Activated CD4-positive, alpha-beta T cell treated with anti-CD3 and anti-CD28 coated beads, Interleukin-2, amount 10 ng/mL, durations not matched to agents 7 days and 5 days (primary cell): Measurements from ENCODE around the gene SH3BGRL3. TPM values are rescaled to one million over a fixed set of nuclear protein-coding genes. Genes with fewer than 3 reads are reported as not detected.
"Not testable (repeated sequence)": the region's sequence is repeated elsewhere in the genome, so short reads cannot be mapped to it uniquely, and the experiment has no call there.

ENCODE experiments used
- CTCF ChIA-PET: fragments of 350-600 bp; sonication (Branson Sonifier 250); formaldehyde crosslinking; loops from one replicate; lab custom pipeline; 2021; ENCODE audit warnings: antibody characterized with exemption; lab: Charles Lee
- POLR2A ChIA-PET: fragments of 350-600 bp; sonication (Branson Sonifier 250); formaldehyde crosslinking; loops from one replicate; lab custom pipeline; 2021; ENCODE audit warnings: antibody characterized with exemption; lab: Charles Lee
- DNase-seq: peaks from one replicate; pipeline ENCODE4 v3.0.0-alpha.2; 2020
- H3K27ac Mint-ChIP-seq: one replicate; pipeline ENCODE4 v1.8.0; 2021; ENCODE audit warnings: mild to moderate bottlenecking, moderate library complexity, mixed read lengths
- H3K27me3 Mint-ChIP-seq: one replicate; pipeline ENCODE4 v1.8.0; 2021; ENCODE audit warnings: mixed read lengths
- H3K36me3 Mint-ChIP-seq: one replicate; pipeline ENCODE4 v1.8.0; 2021; ENCODE audit warnings: low read depth, mixed read lengths
- H3K4me1 Mint-ChIP-seq: one replicate; pipeline ENCODE4 v1.8.0; 2021; ENCODE audit warnings: mixed read lengths
- H3K4me3 Mint-ChIP-seq: one replicate; pipeline ENCODE4 v1.8.0; 2021; ENCODE audit warnings: mild to moderate bottlenecking, moderate library complexity, mixed read lengths
- H3K9me3 Mint-ChIP-seq: one replicate; pipeline ENCODE4 v1.8.0; 2021; ENCODE audit warnings: mixed read lengths
- total RNA-seq, 2 experiments: library from RNA; stranded (reverse); gene quantifications; one replicate each; pipeline ENCODE4 v1.2.3, GENCODE V29; 2021

The SH3BGRL3 gene
- total RNA-seq, 2 experiments from 2014 or later = 606 to 707 TPM

DNA sequence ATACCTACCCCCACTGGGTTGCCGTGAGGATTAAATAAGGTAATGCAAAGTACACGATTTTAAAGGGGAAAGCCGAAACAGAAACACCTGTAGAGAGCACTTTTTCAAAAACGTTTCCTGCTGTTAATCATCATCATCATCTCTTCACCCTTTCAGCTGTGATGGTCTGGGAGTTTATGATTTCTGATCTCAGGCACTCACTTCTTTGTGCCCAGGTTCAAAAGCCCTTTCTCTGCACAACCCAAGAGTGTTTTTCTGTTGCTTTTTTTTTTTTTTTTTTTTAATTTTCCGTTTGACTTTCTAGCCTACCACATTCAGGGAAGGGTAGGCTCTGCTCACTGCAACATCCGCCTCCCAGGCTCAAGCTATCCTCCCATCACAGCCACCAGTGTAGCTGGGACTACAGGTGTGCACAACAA lies 27.5 kb downstream of the SH3BGRL3 start:
- Mint-ChIP-seq H3K27me3 (no peaks in the 10 kb centered on the region), H3K36me3 (peaks cover 5% of the 10 kb centered on the region), H3K27ac (peak overlapping the region; percentile 93), H3K4me1 (peaks cover 53% of the 10 kb centered on the region), H3K9me3 (no peaks in the 10 kb centered on the region), H3K4me3 (peak overlapping the region; percentile 99)
- DNase-seq = peak; percentile 64
- ChIA-PET CTCF (interaction anchor here (0.6 to 6.8 kb wide), 9 partner anchors 12 to 765 kb away, joined by 3 to 81 read pairs (median 3); partner anchors contain the start of genes CD52 and SH3BGRL3), POLR2A (interaction anchor here (0.9 to 3.2 kb wide), 4 partner anchors 10 to 21 kb away, joined by 3 to 10 read pairs (median 8); partner anchors contain the start of gene CD52)

GRCh38 chr1:26307966-26308899 lies 28.3 kb downstream of the SH3BGRL3 start:
- Mint-ChIP-seq H3K27ac (peak overlapping the region; percentile 93), H3K4me1 (peaks cover 57% of the 10 kb centered on the region), H3K4me3 (peak overlapping the region; percentile 99)
- H3K36me3 Mint-ChIP-seq, H3K27me3 Mint-ChIP-seq, H3K9me3 Mint-ChIP-seq: not testable (repeated sequence)
- CTCF ChIA-PET = interaction anchor here (0.6 to 6.8 kb wide), 9 partner anchors 12 to 109 kb away, joined by 3 to 81 read pairs (median 4); partner anchors contain the start of genes CD52 and SH3BGRL3
- POLR2A ChIA-PET = interaction anchor here (0.9 to 3.2 kb wide), 4 partner anchors 9 to 22 kb away, joined by 3 to 10 read pairs (median 8); partner anchors contain the start of gene CD52
- peak; percentile 21 for DNase-seq

- Mint-ChIP-seq H3K27me3 (no peaks in the 10 kb centered on the region), H3K4me3 (no peak overlapping the region), H3K27ac (peak overlapping the region; percentile 38), H3K4me1 (peaks cover 54% of the 10 kb centered on the region), H3K9me3 (no peaks in the 10 kb centered on the region), H3K36me3 (peaks cover 22% of the 10 kb centered on the region)
- DNase-seq = no peak
- ChIA-PET POLR2A (interaction anchor here (0.9 kb wide), 1 partner anchor 26 kb away, joined by 4 read pairs; no protein-coding TSS in a partner anchor), CTCF (interaction anchor here (0.5 to 21.1 kb wide), 9 partner anchors 9 to 176 kb away, joined by 3 to 442 read pairs (median 5); partner anchors contain the start of genes CEP85, SH3BGRL3, UBXN11 and ZNF593)
Observed at GRCh38 chr1:26314501-26314900, 34.6 kb downstream of the SH3BGRL3 start.

DNA sequence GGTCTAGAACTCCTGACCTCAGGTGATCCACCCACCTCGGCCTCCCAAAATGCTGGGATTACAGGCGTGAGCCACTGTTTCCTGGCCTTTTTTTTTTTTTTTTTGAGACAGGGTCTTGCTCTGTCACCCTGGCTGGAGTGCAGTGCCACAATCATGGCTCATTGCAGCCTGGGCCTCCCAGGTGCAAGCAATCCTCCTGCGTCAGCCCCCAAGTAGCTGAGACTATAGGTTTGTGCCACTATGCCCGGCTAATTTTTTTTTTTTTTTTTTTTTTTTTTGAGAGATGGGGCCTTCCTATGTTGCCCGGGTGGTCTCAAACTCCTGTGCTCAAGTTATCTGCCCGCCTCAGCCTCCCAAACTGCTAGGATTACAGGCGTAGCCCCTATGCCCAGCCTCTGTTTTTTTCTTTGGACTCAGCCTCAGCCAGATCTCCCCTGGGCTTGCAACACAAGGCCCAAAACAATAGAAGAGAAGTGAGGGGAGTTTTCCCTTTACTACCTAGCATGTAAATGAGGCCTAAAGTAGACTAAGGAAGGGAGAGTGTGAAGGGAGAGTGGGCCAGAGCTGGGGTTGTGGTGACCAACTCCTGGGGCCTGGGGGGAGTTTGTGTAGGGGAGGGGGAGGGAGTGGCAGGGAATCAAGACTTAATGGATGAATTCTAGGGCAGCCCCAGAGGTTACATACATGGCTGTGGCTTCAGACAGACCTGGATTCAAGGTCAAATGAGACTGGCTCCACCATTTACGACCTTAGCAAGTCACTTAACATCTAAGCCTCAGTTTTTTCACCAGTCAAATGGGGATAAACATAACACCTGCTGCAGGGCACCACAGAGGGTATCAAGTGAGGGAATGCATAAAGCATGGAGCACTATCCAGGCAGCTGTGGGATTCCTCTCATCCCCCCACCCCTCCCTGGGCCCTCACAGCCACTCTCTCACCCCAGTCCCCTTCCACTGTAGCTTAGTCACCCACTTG lies 36.3 kb downstream of the SH3BGRL3 start:
- Mint-ChIP-seq H3K4me1 (peaks cover 61% of the 10 kb centered on the region), H3K36me3 (peaks cover 32% of the 10 kb centered on the region), H3K27ac (peak overlapping the region; percentile 89), H3K4me3 (peak overlapping the region; percentile 80), H3K9me3 (no peaks in the 10 kb centered on the region), H3K27me3 (no peaks in the 10 kb centered on the region)
- CTCF ChIA-PET = interaction anchor here (0.6 to 21.1 kb wide), 7 partner anchors 9 to 146 kb away, joined by 3 to 442 read pairs (median 6); partner anchors contain the start of genes CEP85, SH3BGRL3, UBXN11 and ZNF593
- no peak for DNase-seq
- POLR2A ChIA-PET = interaction anchor here (1.0 kb wide), 1 partner anchor 27 kb away, joined by 4 read pairs; no protein-coding TSS in a partner anchor

DNA sequence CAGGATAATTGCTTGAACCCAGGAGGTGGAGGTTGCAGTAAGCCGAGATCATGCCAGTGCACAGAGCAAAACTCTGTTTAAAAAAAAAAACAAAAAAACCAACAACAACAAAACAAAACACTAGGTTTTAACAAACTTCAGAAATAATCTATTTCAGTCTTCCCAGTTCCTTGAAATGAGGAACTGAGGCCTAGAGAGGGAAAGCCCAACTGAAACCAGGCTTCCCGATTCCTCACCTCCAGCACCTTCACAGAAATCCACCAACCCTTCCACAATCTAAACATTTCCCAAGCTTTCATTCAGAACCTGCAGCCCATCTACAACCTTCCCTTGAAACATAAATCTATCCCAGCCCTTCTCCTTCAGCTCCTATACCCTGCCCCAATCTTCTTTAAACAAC lies 37.3 kb downstream of the SH3BGRL3 start:
- Mint-ChIP-seq H3K4me3 (peak overlapping the region; percentile 80), H3K27me3 (no peaks in the 10 kb centered on the region), H3K27ac (peak overlapping the region; percentile 89), H3K9me3 (no peaks in the 10 kb centered on the region), H3K4me1 (peaks cover 64% of the 10 kb centered on the region), H3K36me3 (peaks cover 34% of the 10 kb centered on the region)
- POLR2A ChIA-PET = interaction anchor here (0.6 to 1.6 kb wide), 5 partner anchors 9 to 38 kb away, joined by 3 to 12 read pairs (median 4); partner anchors contain the start of gene SH3BGRL3
- CTCF ChIA-PET = interaction anchor here (0.6 to 21.1 kb wide), 13 partner anchors 9 to 276 kb away, joined by 3 to 442 read pairs (median 4); partner anchors contain the start of genes CEP85, SH3BGRL3 and UBXN11
- no peak for DNase-seq

- POLR2A ChIA-PET = interaction anchor here (1.2 to 2.3 kb wide), 4 partner anchors 10 to 38 kb away, joined by 3 to 12 read pairs (median 10); partner anchors contain the start of gene SH3BGRL3
- peak within 1 kb of the TSS; percentile 80 for H3K4me3 Mint-ChIP-seq
- CTCF ChIA-PET = interaction anchor here (0.6 to 21.1 kb wide), 15 partner anchors 10 to 277 kb away, joined by 3 to 442 read pairs (median 3); partner anchors contain the start of genes CEP85, SH3BGRL3 and UBXN11
- DNase-seq = peak; percentile 90
- peaks cover 70% of the 10 kb centered on the region for H3K4me1 Mint-ChIP-seq
- no peaks in the 10 kb centered on the region for H3K27me3 Mint-ChIP-seq
- peaks cover 38% of the 10 kb centered on the region for H3K36me3 Mint-ChIP-seq
- H3K27ac Mint-ChIP-seq = peak within 1 kb of the TSS; percentile 89
- H3K9me3 Mint-ChIP-seq = no peaks in the 10 kb centered on the region
Observed at GRCh38 chr1:26317612-26318337, 37.9 kb downstream of the SH3BGRL3 start, which contains the start of gene CD52. Gene CD52, plus strand, starts transcription at chr1:26317958. Its CDS starts 60 bp downstream, at chr1:26318018.

DNA sequence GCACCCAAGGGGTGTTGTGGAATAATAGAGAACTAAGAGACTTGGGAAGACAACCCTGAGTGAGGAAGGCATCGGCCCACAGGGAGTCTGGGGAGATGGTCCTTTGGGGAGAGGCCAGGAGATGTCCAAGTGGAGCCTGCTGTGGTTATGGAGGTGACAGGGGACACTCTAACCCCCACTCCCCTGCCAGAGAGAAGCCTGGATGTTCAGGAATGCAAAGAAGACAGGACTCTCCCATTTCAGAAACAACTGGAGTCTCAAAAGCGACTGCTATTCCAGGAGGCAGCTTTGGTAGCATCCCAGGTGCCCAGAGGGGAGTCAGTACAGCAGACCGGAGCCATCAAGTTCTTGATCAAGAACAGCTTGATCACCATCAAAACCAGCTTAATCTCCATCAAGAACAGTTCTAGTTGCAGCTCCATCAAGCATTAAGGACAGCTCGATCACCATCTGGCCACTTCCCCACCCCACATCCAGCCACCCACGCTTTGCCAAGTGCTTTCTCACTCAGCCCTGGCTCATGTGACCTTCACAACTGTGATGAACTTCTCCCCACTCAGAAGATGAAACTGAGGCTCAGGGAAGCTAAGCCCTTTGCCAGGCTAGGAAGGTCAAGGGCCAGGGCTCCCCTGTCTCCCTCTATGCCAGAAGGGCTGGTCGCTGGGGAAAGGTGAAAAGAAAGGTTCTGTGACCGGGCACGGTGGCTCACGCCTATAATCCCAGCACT lies 38.6 kb downstream of the SH3BGRL3 start:
- ChIA-PET CTCF (interaction anchor here (0.6 to 21.1 kb wide), 15 partner anchors 11 to 1517 kb away, joined by 3 to 442 read pairs (median 4); partner anchors contain the start of genes CEP85, SH3BGRL3, UBXN11 and ZNF593), POLR2A (interaction anchor here (1.2 to 2.3 kb wide), 4 partner anchors 10 to 39 kb away, joined by 3 to 12 read pairs (median 10); partner anchors contain the start of gene SH3BGRL3)
- Mint-ChIP-seq H3K27ac (peak overlapping the region; percentile 89), H3K4me3 (peak overlapping the region; percentile 80), H3K4me1 (peaks cover 71% of the 10 kb centered on the region), H3K36me3 (peaks cover 46% of the 10 kb centered on the region), H3K27me3 (no peaks in the 10 kb centered on the region), H3K9me3 (no peaks in the 10 kb centered on the region)
- DNase-seq = peak; percentile 14

DNA sequence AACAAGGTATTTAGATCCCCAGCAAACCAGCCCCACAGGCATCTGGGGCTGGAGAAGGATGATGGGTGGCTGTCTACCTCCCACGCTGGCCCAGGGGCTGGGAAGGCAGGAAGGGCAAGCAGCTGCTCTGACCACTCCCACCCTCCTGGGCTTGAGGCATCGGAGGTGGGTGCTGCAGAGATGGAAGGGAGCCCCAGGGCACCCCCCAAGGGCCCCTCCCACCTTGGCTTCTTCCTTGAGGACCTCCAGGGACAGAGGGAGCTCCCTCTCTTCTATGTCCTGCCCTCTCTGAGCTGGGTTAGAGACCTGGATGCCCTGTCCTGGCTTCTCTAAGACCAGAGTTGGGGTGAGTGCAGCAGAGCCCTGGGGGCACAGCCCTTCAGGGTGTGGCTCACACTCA lies 41.0 kb downstream of the SH3BGRL3 start:
- peaks cover 54% of the 10 kb centered on the region for H3K36me3 Mint-ChIP-seq
- peak overlapping the region; percentile 90 for H3K27ac Mint-ChIP-seq
- no peak for DNase-seq
- CTCF ChIA-PET = interaction anchor here (0.9 to 21.1 kb wide), 13 partner anchors 9 to 148 kb away, joined by 3 to 442 read pairs (median 7); partner anchors contain the start of genes SH3BGRL3 and UBXN11
- no peaks in the 10 kb centered on the region for H3K9me3 Mint-ChIP-seq
- H3K27me3 Mint-ChIP-seq = no peaks in the 10 kb centered on the region
- H3K4me3 Mint-ChIP-seq = peak overlapping the region; percentile 80
- H3K4me1 Mint-ChIP-seq = peaks cover 54% of the 10 kb centered on the region
- POLR2A ChIA-PET = interaction anchor here (1.9 kb wide), 1 partner anchor 36 kb away, joined by 9 read pairs; no protein-coding TSS in a partner anchor

DNA sequence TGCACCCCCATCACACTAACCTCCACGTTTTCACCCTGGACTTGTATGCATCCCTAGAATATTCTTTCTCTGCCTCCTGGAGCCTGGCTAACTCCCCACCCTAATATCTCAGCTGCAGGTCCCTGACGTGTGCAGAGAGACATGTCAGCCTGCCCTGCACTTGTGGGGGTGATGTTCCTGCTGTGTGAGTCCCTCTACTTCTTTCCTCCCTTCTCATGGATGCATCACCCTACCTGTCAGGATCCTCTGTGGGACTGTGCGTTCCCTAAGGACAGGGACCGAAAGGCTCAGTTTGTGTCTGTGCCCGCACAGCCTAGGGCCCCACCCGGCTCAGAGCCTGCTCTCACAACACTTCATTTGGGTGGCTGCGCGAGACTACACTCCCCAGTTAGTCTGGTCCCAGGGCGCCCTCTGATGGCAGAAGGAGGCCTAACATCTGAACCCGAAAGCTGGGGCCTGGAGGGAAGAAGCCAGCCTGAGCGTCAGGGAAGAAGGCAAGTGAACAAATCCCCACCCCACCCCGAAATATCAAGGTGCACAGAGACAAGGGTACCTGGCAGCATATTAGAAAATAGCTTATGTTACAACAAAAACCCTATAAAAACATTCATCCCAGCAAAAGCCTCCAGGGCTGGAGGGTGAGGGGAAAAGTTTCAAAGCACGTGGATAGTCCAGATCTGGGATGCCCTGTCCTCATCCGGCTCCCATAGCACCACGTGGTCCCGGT lies 41.6 kb downstream of the SH3BGRL3 start:
- ChIA-PET CTCF (interaction anchor here (0.7 to 21.1 kb wide), 29 partner anchors 8 to 152 kb away, joined by 3 to 442 read pairs (median 4); partner anchors contain the start of genes CEP85, SH3BGRL3, UBXN11 and ZNF593), POLR2A (interaction anchor here (1.9 kb wide), 1 partner anchor 37 kb away, joined by 9 read pairs; no protein-coding TSS in a partner anchor)
- DNase-seq = peak; percentile 96
- peak overlapping the region; percentile 75 for H3K4me3 Mint-ChIP-seq
- peaks cover 54% of the 10 kb centered on the region for H3K36me3 Mint-ChIP-seq
- peaks cover 48% of the 10 kb centered on the region for H3K4me1 Mint-ChIP-seq
- H3K9me3 Mint-ChIP-seq = no peaks in the 10 kb centered on the region
- H3K27ac Mint-ChIP-seq = peak overlapping the region; percentile 90
- no peaks in the 10 kb centered on the region for H3K27me3 Mint-ChIP-seq
